ES-I3 (cell line): Measurements from ENCODE around the gene ERBB4.
"Not testable (repeated sequence)": the region's sequence is repeated elsewhere in the genome, so short reads cannot be mapped to it uniquely, and the experiment has no call there.

Experiments
- H3K36me3 ChIP-seq: 2 replicates; pipeline ENCODE4 v1.6.1; 2013; ENCODE audit warnings: mild to moderate bottlenecking, low read length, control low read depth, moderate library complexity; ENCODE audit not compliant: insufficient read depth
- H3K4me1 ChIP-seq: 2 replicates; pipeline ENCODE4 v1.6.1; 2013; ENCODE audit warnings: mild to moderate bottlenecking, control low read depth, low read length; ENCODE audit not compliant: insufficient read depth
- H3K9ac ChIP-seq: 2 replicates; pipeline ENCODE4 v1.6.1; 2013; ENCODE audit warnings: low read depth, mild to moderate bottlenecking, low read length, moderate library complexity
- H3K9me3 ChIP-seq: 2 replicates; pipeline ENCODE4 v1.6.1; 2013; ENCODE audit warnings: mild to moderate bottlenecking, low read length, moderate library complexity; ENCODE audit not compliant: control insufficient read depth, insufficient read depth

ERBB4 gene

GRCh38 chr2:212021947-212022346 is 516.7 kb downstream of the ERBB4 start:
- Histone ChIP-seq H3K9me3 (no peaks in the 10 kb centered on the region), H3K4me1 (no peaks in the 10 kb centered on the region), H3K9ac (no peak overlapping the region), H3K36me3 (no peaks in the 10 kb centered on the region)

DNA sequence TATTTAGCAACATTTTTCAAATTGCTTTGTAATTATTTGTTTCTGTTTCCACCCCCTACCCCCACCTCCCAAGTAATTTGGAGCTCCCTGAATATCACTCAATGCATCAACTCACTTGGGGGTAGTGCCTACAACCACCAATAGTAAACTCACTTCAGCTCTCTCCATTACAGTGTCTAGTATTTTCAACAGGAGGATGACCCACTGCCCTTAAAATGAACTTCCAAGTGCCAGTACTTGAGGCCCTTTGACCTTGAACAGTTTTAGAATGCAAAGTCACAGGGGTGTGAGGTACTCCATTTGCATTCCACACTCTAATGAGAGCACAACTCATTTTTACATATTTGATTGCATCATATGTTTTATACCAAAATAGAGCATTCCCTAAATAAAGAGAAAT is 523.0 kb downstream of the ERBB4 start:
- Histone ChIP-seq H3K4me1 (no peaks in the 10 kb centered on the region), H3K36me3 (no peaks in the 10 kb centered on the region), H3K9me3 (no peaks in the 10 kb centered on the region), H3K9ac (no peak overlapping the region)

DNA sequence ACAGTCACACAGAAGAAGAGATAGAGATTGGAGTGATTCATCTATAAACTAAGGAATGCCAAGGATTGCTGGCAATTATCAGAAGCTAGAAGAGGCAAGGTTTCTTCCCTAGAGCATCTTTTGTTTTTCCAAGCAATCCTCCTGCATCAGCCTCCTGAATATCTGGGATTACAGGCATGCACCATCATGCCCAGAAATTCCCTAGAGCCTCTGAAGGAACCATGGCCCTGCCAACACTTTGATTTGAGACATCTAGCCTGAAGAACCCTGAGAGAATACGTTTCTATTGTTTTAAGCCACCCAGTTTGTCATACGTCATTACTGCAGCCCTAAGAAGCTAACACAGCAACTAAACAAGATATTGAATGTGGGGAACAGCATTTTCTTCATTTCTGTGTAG is 525.0 kb downstream of the ERBB4 start:
- H3K9ac ChIP-seq = no peak overlapping the region
- H3K36me3 ChIP-seq = no peaks in the 10 kb centered on the region
- H3K9me3 ChIP-seq = no peaks in the 10 kb centered on the region
- no peaks in the 10 kb centered on the region for H3K4me1 ChIP-seq

GRCh38 chr2:212010305-212010704 is 528.3 kb downstream of the ERBB4 start:
- H3K36me3 ChIP-seq, H3K9ac ChIP-seq, H3K9me3 ChIP-seq, H3K4me1 ChIP-seq: not testable (repeated sequence)

GRCh38 chr2:212007972-212008371 is 530.6 kb downstream of the ERBB4 start:
- Histone ChIP-seq H3K9ac (no peak overlapping the region), H3K36me3 (no peaks in the 10 kb centered on the region), H3K9me3 (no peaks in the 10 kb centered on the region), H3K4me1 (no peaks in the 10 kb centered on the region)

- Histone ChIP-seq H3K4me1 (no peaks in the 10 kb centered on the region), H3K9me3 (no peaks in the 10 kb centered on the region), H3K36me3 (no peaks in the 10 kb centered on the region), H3K9ac (no peak overlapping the region)
Observed at GRCh38 chr2:212005085-212005671, 533.4 kb downstream of the ERBB4 start.

- H3K9ac ChIP-seq = no peak overlapping the region
Observed at GRCh38 chr2:212001325-212001724, 537.3 kb downstream of the ERBB4 start.

DNA sequence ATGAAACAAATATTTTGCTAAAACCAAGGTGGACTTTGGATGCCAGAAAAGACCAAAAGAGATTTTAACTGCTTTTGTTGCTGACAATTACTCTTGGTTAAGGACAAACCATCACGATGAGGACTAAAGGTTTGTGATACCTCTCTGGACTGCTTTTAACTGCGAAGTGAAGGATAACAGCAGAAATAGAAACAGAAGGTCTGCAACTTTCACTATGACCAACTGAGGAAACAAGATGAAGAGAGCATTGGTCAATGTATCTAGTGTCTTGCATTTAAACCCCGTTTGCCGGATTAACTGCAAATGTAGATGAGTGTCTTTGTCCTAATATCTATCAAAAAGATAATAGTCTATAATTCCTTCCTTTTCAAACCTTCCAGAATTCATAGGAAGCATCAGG is 541.7 kb downstream of the ERBB4 start:
- Histone ChIP-seq H3K4me1 (no peaks in the 10 kb centered on the region), H3K9ac (no peak overlapping the region), H3K9me3 (no peaks in the 10 kb centered on the region), H3K36me3 (no peaks in the 10 kb centered on the region)

More at GRCh38 chr2:212001325-212001724, 537.3 kb downstream of the ERBB4 start:
- Histone ChIP-seq H3K36me3 (no peaks in the 10 kb centered on the region), H3K9me3 (no peaks in the 10 kb centered on the region), H3K4me1 (no peaks in the 10 kb centered on the region)

- Histone ChIP-seq H3K9ac (no peak overlapping the region), H3K4me1 (no peaks in the 10 kb centered on the region), H3K36me3 (no peaks in the 10 kb centered on the region), H3K9me3 (no peaks in the 10 kb centered on the region)
Observed at GRCh38 chr2:211994806-211995205, 543.8 kb downstream of the ERBB4 start.

DNA sequence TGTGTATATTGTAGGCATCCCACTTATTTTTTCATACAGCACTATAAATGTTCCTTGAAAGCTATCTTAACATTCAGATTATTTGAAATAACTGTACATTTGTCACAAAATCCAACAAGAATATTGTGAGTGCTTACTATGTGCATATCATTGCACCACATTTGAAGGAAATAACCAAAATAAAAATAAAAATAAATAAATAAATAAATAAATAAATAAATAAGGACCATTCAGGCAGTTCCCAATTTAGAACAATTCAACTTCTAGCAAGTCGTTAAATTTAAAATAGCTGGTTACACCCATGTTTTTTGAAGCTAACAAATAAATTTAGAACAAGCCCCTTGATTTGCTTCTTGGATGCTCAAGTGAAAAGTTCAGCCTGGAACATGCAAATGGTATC is 548.3 kb downstream of the ERBB4 start:
- Histone ChIP-seq H3K9ac (no peak overlapping the region), H3K9me3 (no peaks in the 10 kb centered on the region), H3K4me1 (no peaks in the 10 kb centered on the region), H3K36me3 (no peaks in the 10 kb centered on the region)

- Histone ChIP-seq H3K36me3 (no peaks in the 10 kb centered on the region), H3K9ac (no peak overlapping the region), H3K9me3 (no peaks in the 10 kb centered on the region), H3K4me1 (no peaks in the 10 kb centered on the region)
Observed at GRCh38 chr2:211986313-211986712, 552.3 kb downstream of the ERBB4 start.

DNA sequence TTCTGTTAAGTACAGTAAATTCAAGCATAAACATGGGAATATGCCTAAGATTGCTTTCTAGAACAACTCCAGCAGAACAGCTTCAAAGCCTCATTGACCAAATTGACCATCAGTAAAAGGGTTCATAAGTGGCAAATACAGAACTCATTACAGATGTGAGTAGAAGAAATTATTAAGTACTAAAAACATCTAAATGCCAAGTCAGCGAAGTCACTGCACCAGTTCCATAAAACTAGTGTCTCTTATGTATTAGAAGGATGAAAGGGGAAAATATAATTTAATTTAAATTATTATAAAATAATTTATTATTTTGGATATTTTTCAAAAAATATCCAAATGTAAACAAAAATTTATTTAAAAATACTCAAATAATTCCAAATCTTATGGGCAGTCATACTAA is 553.2 kb downstream of the ERBB4 start:
- no peaks in the 10 kb centered on the region for H3K36me3 ChIP-seq
- H3K9ac ChIP-seq = no peak overlapping the region

DNA sequence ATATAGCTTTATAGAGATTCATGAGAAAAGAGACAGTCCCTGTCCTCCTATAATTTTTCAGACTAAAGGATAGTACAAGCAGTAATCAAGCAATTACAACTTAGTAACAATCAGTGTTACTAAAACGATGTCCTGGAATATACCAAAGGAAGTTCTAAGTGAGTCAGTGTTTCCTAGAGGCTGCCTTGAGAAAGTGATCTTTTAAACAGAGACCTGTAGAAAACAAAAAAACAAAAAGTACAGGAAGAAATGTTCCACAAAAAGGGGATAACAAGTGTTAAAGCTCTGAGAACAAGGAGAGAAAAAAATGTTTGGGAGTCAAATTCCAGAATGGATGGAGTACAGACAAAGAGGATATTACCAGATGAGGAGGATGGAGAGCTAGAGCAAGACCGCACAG is 556.4 kb downstream of the ERBB4 start:
- no peaks in the 10 kb centered on the region for H3K9me3 ChIP-seq
- H3K9ac ChIP-seq = no peak overlapping the region
- no peaks in the 10 kb centered on the region for H3K36me3 ChIP-seq
- H3K4me1 ChIP-seq = no peaks in the 10 kb centered on the region

More for the DNA sequence above, 553.2 kb downstream of the ERBB4 start:
- H3K9me3 ChIP-seq = no peaks in the 10 kb centered on the region
- H3K4me1 ChIP-seq = no peaks in the 10 kb centered on the region

GRCh38 chr2:211981451-211981850 is 557.2 kb downstream of the ERBB4 start:
- no peaks in the 10 kb centered on the region for H3K4me1 ChIP-seq
- no peaks in the 10 kb centered on the region for H3K36me3 ChIP-seq
- no peak overlapping the region for H3K9ac ChIP-seq
- H3K9me3 ChIP-seq = no peaks in the 10 kb centered on the region

- Histone ChIP-seq H3K36me3 (no peaks in the 10 kb centered on the region), H3K9ac (no peak overlapping the region), H3K4me1 (no peaks in the 10 kb centered on the region), H3K9me3 (no peaks in the 10 kb centered on the region)
Observed at GRCh38 chr2:211976076-211976475, 562.5 kb downstream of the ERBB4 start.

DNA sequence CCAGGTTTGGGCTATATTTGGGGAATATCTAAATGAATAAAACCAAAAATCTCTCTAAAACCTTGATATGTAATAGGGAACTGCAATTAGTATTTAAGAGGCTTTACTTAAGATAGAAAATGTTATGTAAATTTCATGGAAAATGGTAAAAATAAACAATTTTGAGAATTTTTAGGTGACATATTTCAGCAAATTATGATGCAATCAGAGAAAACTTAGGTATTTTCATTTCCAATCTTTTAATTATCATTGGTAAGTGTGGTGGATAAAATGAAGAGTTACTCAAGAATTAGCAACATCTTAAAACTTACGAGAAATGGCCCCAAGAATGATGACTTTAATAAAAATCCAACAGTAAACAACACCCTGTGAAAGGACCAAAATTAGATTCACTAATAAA is 571.4 kb downstream of the ERBB4 start:
- no peaks in the 10 kb centered on the region for H3K4me1 ChIP-seq
- no peak overlapping the region for H3K9ac ChIP-seq

More for the DNA sequence above, 571.4 kb downstream of the ERBB4 start:
- Histone ChIP-seq H3K36me3 (no peaks in the 10 kb centered on the region), H3K9me3 (no peaks in the 10 kb centered on the region; the same call in 1 of the 2 replicates)
